GM19035 (cell line): ENCODE measurements around the gene CMTM5.
"Not testable (repeated sequence)": the region's sequence is repeated elsewhere in the genome, so short reads cannot be mapped to it uniquely, and the experiment has no call there.

Source experiments
- ATAC-seq: cut with Tn5 transposase; IDR thresholded peaks from one replicate; pipeline ENCODE4 v1.9.1; 2021; ENCODE audit not compliant: unreplicated experiment

The CMTM5 gene

DNA sequence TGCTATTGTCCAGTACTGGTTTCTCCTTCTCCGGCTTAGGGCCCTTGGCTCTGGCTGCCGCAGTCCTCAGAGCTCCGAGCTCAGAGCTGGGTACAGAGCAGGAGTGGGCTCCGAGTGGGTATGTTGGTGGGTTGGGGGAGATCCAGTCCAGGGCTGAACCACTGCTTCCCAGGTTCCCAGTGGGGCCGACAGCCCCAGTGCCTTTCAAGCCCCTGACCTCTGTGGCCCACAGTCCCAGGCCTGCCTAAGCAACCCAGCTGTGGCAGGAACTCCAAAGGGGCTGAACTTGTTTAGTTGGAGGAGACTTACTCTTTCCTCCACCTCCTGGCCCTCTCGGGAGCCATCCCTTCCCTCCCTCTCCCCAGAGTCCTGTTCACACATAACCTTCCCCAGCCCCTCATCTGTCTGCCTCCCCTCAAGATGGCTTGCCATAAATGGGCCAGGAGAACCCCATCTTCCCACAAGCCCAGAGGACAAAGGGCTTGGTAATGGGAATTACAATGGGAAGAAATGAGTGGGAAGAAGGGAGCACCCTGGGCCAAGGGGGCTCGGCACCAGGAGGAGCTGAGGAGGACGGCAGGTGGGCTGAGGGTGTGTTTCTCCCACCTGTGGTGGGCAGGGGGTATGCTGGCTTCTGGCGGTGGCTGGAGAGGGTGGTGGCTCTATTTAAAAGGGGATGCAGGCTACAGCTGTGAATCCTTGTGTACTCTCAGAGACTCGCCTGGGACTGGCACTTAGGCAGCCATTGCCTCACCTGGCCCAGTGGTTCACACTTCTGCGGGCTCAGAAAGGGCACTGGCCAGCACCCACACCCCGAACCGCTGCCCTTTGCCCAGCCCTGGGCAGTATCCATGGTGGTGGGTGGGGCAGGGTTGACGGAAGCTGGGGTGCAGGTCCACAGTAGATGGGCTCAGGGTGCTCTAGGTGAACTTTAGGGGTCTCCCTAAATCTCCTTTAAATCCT, 35.0 kb downstream of the CMTM5 start:
- no peak for ATAC-seq

DNA sequence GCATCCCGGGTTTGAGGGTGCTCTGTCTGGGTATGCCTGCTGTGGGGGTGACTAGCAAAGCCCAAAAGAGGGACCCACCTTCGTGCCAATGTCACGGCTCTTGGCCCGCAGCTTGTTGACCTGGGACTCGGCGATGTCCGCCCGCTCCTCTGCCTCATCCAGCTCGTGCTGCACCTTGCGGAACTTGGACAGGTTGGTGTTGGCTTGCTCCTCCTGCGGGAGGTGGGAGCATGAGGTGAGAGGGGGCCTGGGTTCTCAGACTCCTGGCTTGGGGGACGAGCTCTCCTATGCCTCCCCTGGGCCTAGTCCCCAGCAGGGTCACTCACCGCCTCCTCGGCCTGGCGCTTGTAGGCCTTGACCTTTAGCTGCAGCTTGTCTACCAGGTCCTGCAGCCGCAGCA, 36.8 kb downstream of the CMTM5 start:
- ATAC-seq, result no peak

DNA sequence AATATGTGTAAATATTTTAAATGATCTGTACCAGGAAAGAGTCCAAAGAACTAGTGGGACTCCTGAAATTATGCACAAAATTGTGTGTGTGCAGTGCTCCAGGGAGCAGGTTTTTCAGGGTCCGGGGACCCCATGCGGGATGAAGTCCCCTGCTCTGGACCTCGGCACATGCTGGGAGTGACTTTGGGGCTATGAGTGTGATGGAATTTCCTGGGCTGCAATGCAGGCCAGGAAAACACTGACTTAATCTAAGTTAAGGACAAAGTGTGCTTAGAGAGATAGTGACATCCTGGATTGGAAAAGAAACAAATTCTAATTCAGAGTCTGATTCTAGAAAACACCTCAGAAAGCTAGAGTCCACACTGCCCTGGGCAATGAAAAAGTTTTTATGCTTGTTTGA, 37.4 kb downstream of the CMTM5 start:
- no peak for ATAC-seq

DNA sequence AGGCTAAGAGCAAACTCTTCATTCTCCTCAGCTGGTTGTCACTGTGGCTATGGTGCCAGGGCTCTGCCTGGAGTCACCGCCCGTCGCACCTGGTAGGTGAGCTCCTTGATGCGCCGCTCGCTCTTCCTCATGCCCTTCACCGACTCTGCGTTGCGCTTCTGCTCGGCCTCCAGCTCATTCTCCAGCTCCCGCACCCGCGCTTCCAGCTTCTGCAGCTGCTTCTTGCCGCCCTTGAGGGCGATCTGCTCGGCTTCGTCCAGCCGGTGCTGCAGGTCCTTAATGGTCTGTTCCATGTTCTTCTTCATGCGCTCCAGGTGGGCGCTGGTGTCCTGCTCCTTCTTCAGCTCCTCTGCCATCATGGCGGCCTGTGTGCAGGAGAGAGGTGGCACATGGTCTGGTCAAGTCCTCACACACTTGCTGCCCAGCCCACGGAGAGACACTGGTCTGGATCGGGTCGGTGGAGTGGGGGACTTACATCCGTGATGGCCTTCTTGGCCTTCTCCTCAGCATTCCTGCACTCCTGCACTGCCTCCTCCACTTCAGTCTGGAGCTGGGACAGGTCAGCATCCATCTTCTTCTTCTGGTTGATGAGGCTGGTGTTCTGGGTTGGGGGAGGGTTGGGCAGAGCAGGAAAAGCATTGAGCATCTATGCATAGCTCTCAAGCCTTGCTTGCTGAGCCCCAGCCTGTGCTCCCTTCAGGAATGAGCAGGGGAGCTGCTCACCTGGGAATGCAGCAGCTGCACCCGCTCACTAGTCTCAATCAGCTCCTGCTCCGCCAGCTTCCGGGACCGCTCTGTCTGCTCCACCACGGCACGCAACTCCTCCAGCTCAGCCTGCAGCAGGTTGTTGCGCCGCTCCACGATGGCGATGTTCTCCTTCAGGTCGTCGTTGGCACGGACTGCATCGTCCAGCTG, 38.3 kb downstream of the CMTM5 start:
- no peak for ATAC-seq

DNA sequence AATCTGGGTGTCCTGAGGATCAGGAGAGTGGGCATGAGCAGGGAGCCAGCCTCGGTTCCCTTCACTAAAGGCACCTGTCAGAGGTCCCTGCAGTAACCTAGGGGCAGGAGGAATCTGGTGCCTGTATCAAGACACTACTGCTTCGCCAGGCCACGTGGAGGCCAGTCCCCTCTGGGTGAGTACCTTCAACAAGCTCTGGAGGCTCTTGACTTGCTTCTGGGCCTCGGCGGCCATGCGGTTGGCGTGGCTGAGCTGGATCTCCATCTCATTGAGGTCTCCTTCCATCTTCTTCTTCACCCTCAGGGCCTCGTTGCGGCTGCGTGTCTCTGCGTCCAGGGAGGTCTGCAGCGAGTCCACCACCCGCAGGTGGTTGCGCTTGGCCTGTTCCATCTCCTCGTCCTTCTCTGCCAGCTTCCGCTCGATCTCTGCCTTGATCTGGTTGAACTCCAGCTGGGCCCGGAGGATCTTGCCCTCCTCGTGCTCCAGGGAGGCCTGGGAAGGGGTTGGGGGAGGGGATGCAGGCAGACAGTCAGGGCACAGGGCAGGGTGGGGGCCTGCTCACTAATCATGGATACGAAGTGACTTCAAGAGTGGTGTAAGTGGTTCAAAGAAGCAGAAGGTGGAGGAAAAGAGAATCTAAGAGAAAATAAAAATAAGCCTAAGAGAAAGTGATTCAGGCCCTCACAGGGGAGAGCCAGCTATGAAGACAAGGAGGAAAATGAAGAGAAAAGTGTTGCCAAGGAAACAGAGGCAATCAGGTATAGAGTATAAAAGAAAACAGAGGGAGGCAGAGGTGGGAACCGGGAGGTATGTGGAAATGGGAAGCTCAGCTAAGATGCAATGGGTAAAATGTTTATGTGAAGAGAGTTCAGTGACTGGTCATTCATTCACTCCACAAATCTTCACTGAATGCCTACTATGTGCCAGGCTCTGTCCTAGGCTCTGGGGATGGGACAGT, 39.3 kb downstream of the CMTM5 start:
- ATAC-seq, result no peak

DNA sequence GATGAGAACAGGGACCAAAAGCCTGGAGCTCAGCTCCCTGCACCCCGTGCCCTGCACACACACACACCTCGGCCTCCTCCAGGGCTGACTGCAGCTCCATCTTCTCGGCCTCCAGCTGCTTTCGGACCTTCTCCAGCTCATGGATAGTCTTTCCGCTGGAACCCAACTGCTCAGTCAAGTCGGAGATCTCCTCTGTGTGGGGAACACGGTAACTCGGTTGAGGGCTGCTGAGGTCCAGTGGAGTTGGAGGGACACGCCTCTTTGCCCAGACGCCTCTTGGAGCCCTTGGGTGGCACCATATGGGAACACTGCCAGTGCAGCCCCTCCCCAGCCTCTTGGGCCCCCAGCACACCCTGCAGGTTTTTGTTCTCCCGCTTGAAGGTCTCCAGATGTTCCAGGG, 40.0 kb downstream of the CMTM5 start:
- ATAC-seq, result no peak

DNA sequence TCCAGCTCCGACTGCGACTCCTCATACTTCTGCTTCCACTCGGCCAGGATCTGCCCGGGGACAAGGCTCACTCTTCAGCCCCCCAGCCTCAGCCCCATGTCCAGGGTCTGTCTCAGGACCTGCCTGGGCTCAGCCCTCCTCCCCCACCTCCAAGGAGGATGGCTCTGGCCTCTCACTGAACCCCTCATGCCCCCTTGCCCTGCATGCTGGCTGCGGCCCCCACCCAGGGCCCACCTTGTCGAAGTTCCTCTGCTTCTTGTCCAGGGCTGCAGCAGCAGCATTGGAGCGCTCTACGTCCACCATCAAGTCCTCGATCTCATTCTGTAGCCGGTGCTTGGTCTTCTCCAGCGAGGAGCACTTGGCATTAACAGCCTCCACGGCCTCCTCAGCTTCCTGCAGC, 40.4 kb downstream of the CMTM5 start:
- not testable (repeated sequence) for ATAC-seq

DNA sequence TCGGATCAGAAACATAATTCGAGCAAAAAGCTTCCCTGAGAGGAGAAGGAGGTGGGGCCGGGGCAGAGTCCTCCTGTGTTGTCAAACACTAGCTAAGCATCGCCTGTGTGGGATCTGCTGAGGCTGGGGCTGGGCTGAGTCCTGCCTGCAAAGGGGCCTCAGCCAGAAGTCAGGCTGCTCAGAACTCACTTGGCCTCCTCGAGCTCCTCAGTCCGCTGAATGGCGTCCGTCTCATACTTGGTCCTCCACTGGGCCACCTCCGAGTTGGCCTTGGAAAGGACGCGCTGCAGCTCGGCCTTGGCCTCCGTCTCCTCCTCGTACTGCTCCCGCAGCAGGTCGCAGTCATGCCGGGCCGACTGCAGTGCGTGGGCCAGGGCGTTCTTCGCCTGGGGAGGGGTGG, 41.2 kb downstream of the CMTM5 start:
- no peak for ATAC-seq

DNA sequence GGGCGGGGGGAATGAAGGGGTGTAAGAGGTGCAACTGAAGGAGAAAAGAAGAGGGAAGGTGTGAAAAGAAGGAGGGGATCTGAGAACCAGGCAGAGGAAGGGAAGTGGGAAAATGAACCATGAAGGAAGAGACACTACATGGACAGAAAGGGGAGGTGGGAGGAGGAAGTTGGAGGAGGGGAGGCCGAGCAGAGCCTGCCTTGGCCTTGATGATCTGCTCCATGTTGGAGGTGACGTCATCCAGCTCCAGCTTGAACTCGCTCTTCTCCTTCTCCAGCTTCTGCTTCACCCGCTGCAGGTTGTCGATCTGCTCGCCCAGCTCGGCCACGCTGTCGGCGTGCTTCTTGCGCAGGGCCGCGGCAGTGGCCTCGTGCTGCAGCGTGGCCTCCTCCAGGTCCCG, 42.8 kb downstream of the CMTM5 start:
- ATAC-seq, result not testable (repeated sequence)

DNA sequence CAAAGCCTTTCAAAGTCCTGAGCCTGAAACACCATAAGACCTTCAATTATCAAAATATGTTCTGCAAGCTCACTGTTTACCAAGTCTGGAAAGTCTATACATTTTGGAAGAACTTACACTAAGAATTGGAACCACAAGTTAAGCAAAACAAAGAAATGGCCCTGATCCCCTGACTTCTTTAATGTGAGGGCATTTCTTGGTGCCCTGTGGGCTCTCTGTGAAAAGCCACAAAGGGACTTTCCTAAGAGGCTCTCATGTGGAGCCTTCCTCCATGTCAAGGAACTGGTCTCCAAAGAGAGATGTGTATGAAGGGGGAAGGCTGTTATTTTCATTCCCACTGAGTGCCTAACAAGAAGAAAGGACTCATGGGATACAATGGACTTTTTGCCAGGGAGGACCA, 44.7 kb downstream of the CMTM5 start:
- no peak for ATAC-seq

DNA sequence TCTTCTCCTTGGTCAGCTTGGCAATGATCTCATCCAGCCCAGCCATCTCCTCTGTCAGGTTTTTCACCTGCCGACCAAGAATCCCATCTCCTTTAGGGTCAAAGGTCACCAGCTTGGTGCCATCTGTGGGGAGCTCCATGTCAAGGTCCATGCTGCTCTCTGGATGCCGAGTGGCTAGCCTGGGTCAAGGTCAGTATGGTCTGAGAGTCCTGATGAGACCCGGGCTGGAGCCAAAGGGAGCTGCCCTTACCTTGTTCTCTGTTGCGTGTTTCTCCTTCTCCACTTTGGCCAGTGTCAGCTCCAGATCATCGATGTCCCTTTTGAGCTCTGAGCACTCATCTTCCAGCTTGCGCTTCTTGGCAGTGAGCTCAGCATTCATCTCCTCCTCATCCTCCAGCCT, 46.8 kb downstream of the CMTM5 start:
- no peak for ATAC-seq

DNA sequence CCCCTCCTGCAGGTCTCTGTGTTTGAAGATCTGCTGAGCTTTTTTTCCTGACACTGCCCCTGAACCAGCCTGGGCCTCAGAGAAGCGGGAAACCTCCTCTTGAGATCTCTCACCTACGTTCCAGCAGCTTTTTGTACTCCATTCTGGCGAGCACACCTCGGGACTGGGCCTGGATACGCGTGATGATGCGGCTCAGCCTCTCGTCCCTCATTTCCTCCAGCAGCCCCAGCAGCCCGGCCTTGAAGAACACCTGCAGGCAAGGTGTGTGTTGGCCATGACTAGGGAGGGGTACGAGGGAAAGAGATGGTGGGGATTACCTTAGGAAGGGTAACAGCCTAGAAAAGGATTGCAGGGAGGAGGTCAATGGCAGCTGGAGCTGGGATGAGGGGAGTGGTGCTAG, 48.3 kb downstream of the CMTM5 start:
- ATAC-seq, result no peak

DNA sequence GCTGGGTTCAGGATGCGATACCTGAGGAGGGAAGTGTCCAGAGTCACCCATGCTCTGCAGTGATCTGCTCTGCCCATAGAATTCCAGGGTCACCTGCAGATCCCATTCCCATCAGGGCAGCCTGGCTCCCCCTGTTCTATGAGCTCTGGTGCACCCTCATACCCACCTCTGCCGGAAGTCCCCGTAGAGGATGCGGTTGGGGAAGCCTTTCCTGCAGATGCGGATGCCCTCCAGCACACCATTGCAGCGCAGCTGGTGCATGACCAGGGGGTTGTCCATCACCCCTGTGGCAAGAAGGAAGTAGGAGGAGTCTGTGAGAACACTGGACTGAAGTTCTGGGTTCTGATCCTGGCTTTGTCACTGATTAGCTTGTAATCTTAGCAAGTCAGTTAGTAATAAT, 49.0 kb downstream of the CMTM5 start:
- not testable (repeated sequence) for ATAC-seq

DNA sequence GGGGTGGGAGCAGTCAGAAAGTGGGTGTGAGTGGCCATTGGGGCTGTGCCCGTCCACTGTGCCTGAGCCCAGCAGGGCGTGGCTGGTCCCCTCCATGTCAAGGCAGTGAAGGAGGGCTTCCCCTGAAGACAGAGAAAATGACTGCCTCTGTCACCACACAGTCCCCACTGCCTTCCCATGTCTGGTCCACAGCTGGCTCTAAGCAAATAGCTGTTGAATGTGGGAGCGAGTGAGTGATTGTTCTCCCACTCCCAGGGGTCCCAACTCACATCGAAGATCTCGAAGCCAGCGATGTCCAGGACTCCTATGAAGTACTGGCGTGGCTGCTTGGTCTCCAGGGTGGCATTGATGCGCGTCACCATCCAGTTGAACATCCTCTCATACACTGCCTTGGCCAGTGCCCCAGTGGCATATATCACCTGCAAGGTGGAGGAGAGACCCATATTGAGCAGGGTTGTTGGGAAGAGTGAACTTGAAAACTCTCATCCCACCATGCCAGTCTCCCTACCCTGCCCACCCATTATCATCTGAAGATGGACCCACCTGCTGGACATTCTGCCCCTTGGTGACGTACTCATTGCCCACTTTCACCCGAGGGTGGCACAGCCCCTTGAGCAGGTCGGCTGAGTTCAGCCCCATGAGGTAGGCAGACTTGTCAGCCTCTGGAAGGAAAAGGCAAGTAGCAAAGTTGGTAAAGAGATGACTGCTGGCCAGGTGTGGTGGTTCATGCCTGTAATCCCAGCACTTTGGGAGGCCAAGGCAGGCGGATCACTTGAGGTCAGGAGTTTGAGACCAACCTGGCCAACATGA, 52.0 kb downstream of the CMTM5 start:
- ATAC-seq, result no peak
